Lower lobe of right lung (tissue), 2 donors: ENCODE measurements around the gene SLC41A1. TPM values are rescaled to one million over a fixed set of nuclear protein-coding genes. Genes with fewer than 3 reads are reported as not detected.

Experiments
- ATAC-seq, 2 donors: fragments of 200-7000 bp; cut with Tn5 transposase; one replicate each; pipeline ENCODE4 v1.9.1; 2020 to 2022; ENCODE audit warnings: mild to moderate bottlenecking in 2 of 2, moderate library complexity in 2 of 2
- DNase-seq: peaks from one replicate; pipeline ENCODE4 v3.0.0-alpha.2; 2020
- H3K27ac ChIP-seq: fragments of 200-600 bp; one replicate; pipeline ENCODE4 v1.8.0; 2022
- H3K27me3 ChIP-seq: fragments of 200-600 bp; one replicate; pipeline ENCODE4 v1.8.0; 2022; ENCODE audit warnings: low read depth
- H3K36me3 ChIP-seq: fragments of 200-600 bp; one replicate; pipeline ENCODE4 v1.8.0; 2022; ENCODE audit warnings: mild to moderate bottlenecking
- H3K4me1 ChIP-seq: fragments of 200-600 bp; one replicate; pipeline ENCODE4 v1.8.0; 2022
- H3K4me3 ChIP-seq: fragments of 200-600 bp; one replicate; pipeline ENCODE4 v1.8.0; 2022; ENCODE audit warnings: mild to moderate bottlenecking
- H3K9me3 ChIP-seq: fragments of 200-600 bp; one replicate; pipeline ENCODE4 v1.8.0; 2022
- CTCF ChIP-seq: fragments of 200-600 bp; IDR thresholded peaks from one replicate; pipeline ENCODE4 v1.8.0; 2022; ENCODE audit warnings: antibody characterized with exemption, mild to moderate bottlenecking
- intact Hi-C: fragments of 100-400 bp; cut with DNase I; formaldehyde crosslinking; loops from one replicate; pipeline ENCODE4 v1.11.0; 2022
- total RNA-seq: library from RNA; stranded (reverse); fragmentation: NEBNext Ultra II Directional; extraction: Animal tissue kit (Norgen Biotek cat#: 25700); gene quantifications from one replicate; pipeline ENCODE4 v1.2.1, GENCODE V29; 2021
- donor health status: DM: no; HTN: yes; CAD: no; lungs with severe emphysema.

SLC41A1 gene
- total RNA-seq, 1 donor from 2014 or later: 29.3 TPM

- Histone ChIP-seq H3K27ac (no peak overlapping the region), H3K4me1 (no peaks in the 10 kb centered on the region), H3K36me3 (peaks cover 14% of the 10 kb centered on the region), H3K9me3 (no peaks in the 10 kb centered on the region), H3K27me3 (no peaks in the 10 kb centered on the region), H3K4me3 (no peak overlapping the region)
- no peak for TF ChIP-seq CTCF
- DNase-seq (no peak), ATAC-seq (no peak)
- intact Hi-C loops: no loop called here
These were observed 47.0 kb downstream of the SLC41A1 start for GRCh38 chr1:205766038-205766437.

GRCh38 chr1:205764578-205764977, 48.4 kb downstream of the SLC41A1 start:
- peaks cover 5% of the 10 kb centered on the region for H3K36me3 ChIP-seq
- H3K9me3 ChIP-seq: no peaks in the 10 kb centered on the region
- H3K4me3 ChIP-seq: no peak overlapping the region
- intact Hi-C loops: no loop called here
- no peaks in the 10 kb centered on the region for H3K4me1 ChIP-seq
- no peak overlapping the region for H3K27ac ChIP-seq
- H3K27me3 ChIP-seq: no peaks in the 10 kb centered on the region
- DNase-seq: no peak
- no peak for ATAC-seq
- no peak for TF ChIP-seq CTCF

- intact Hi-C loops: no loop called here
- Histone ChIP-seq H3K27ac (no peak overlapping the region), H3K4me3 (no peak overlapping the region), H3K36me3 (no peaks in the 10 kb centered on the region), H3K9me3 (no peaks in the 10 kb centered on the region), H3K4me1 (no peaks in the 10 kb centered on the region), H3K27me3 (no peaks in the 10 kb centered on the region)
- DNase-seq (no peak), ATAC-seq (no peak)
- TF ChIP-seq CTCF: no peak
These were observed 49.0 kb downstream of the SLC41A1 start for GRCh38 chr1:205763980-205764379.

GRCh38 chr1:205760606-205761005, 52.4 kb downstream of the SLC41A1 start:
- DNase-seq (no peak), ATAC-seq (no peak)
- H3K4me3 ChIP-seq: no peak overlapping the region
- no peaks in the 10 kb centered on the region for H3K9me3 ChIP-seq
- intact Hi-C loops: no loop called here
- H3K4me1 ChIP-seq: no peaks in the 10 kb centered on the region
- H3K27me3 ChIP-seq: no peaks in the 10 kb centered on the region
- H3K27ac ChIP-seq: no peak overlapping the region
- H3K36me3 ChIP-seq: no peaks in the 10 kb centered on the region
- no peak for TF ChIP-seq CTCF

- Histone ChIP-seq H3K36me3 (no peaks in the 10 kb centered on the region), H3K9me3 (no peaks in the 10 kb centered on the region), H3K27me3 (no peaks in the 10 kb centered on the region), H3K4me1 (no peaks in the 10 kb centered on the region), H3K27ac (no peak overlapping the region), H3K4me3 (no peak overlapping the region)
- intact Hi-C loops: no loop called here
- DNase-seq (no peak), ATAC-seq (no peak)
- no peak for TF ChIP-seq CTCF
These were observed 56.4 kb downstream of the SLC41A1 start for GRCh38 chr1:205756552-205756951.

- intact Hi-C loops: no loop called here
- ATAC-seq: no peak
- no peak for TF ChIP-seq CTCF
These were observed 58.1 kb downstream of the SLC41A1 start for GRCh38 chr1:205754857-205755256.

More at GRCh38 chr1:205754857-205755256, 58.1 kb downstream of the SLC41A1 start:
- Histone ChIP-seq H3K27ac (no peak overlapping the region), H3K4me1 (no peaks in the 10 kb centered on the region), H3K27me3 (no peaks in the 10 kb centered on the region), H3K9me3 (no peaks in the 10 kb centered on the region), H3K36me3 (no peaks in the 10 kb centered on the region), H3K4me3 (no peak overlapping the region)
- no peak for DNase-seq
